PC-9 (cell line): ENCODE measurements around the gene GALM.

Experiments
- CTCF ChIP-seq: fragments of 200-600 bp; sonication (generic); conservative IDR thresholded peaks from 2 replicates; pipeline ENCODE4 v1.6.1; 2017; ENCODE audit warnings: mixed run types, antibody characterized with exemption, mild to moderate bottlenecking, moderate library complexity
- EZH2 ChIP-seq: fragments of 200-600 bp; sonication (generic); IDR thresholded peaks from 2 replicates; pipeline ENCODE4 v1.8.0; 2017; ENCODE audit warnings: antibody characterized with exemption, low read depth

- TF ChIP-seq CTCF (no peak), EZH2 (no peak)
Observed at GRCh38 chr2:38750891-38751595, 85.1 kb downstream of the GALM start, which contains the start of gene SRSF7.
